Hematopoietic multipotent progenitor cell treated with erythropoietin and hydrocortisone succinate and interleukin-3 and kit ligand, for 6 days (in vitro differentiated cells): ENCODE measurements around the gene C19orf44.
"Not testable (repeated sequence)": the region's sequence is repeated elsewhere in the genome, so short reads cannot be mapped to it uniquely, and the experiment has no call there.

Experiments used
- DNase-seq: peaks from one replicate; pipeline ENCODE4 v3.0.0-alpha.2; 2015

C19orf44 gene

GRCh38 chr19:16541526-16542044 lies 45.4 kb downstream of the C19orf44 start:
- DNase-seq: peak; percentile 40

- DNase-seq: peak; percentile 97
These were observed 46.1 kb downstream of the C19orf44 start, which contains the start of gene CHERP for GRCh38 chr19:16542045-16542909. Gene CHERP (minus strand): TSS chr19:16542437. CDS start chr19:16542378, 59 bp downstream.

- peak; percentile 62 for DNase-seq
These were observed 46.8 kb downstream of the C19orf44 start for GRCh38 chr19:16542910-16543472.

GRCh38 chr19:16543734-16544133 lies 47.5 kb downstream of the C19orf44 start:
- not testable (repeated sequence) for DNase-seq

- DNase-seq: no peak
These were observed 48.5 kb downstream of the C19orf44 start for GRCh38 chr19:16544473-16545231.

- DNase-seq: no peak
These were observed 52.8 kb downstream of the C19orf44 start for GRCh38 chr19:16548956-16549355.

GRCh38 chr19:16551902-16552301 lies 55.7 kb downstream of the C19orf44 start:
- not testable (repeated sequence) for DNase-seq

GRCh38 chr19:16554776-16555175 lies 58.6 kb downstream of the C19orf44 start:
- DNase-seq: no peak

GRCh38 chr19:16559780-16560276 lies 63.6 kb downstream of the C19orf44 start:
- DNase-seq: no peak

GRCh38 chr19:16561382-16561781 lies 65.2 kb downstream of the C19orf44 start:
- no peak for DNase-seq

GRCh38 chr19:16562608-16563025 lies 66.4 kb downstream of the C19orf44 start:
- DNase-seq: no peak

- DNase-seq: no peak
These were observed 68.6 kb downstream of the C19orf44 start for GRCh38 chr19:16564842-16565241.

- peak; percentile 74 for DNase-seq
These were observed 70.0 kb downstream of the C19orf44 start for GRCh38 chr19:16566161-16566560.

GRCh38 chr19:16566702-16567101 lies 70.5 kb downstream of the C19orf44 start:
- no peak for DNase-seq

GRCh38 chr19:16569609-16570320 lies 73.6 kb downstream of the C19orf44 start:
- no peak for DNase-seq
